Lung (tissue), 12 donors: ENCODE results near the gene PCSK6. TPM values are rescaled to one million over a fixed set of nuclear protein-coding genes. Genes with fewer than 3 reads are reported as not detected.

Experiments
- ATAC-seq: fragments of 200-7000 bp; cut with Tn5 transposase; one replicate; pipeline ENCODE4 v1.9.1; 2020; ENCODE audit warnings: moderate number of reproducible peaks; ENCODE audit not compliant: insufficient read depth, low FRiP score
- DNase-seq, 3 donors: peaks; one replicate each; pipeline ENCODE4 v3.0.0-alpha.2; 2013 to 2017
- H3K27ac ChIP-seq, 2 donors: one replicate each; pipeline ENCODE4 v1.5.1; 2013; ENCODE audit warnings: mild to moderate bottlenecking in 2 of 2, moderate library complexity in 2 of 2, control low read depth in 1 of 2, inconsistent platforms in 1 of 2, low read depth in 1 of 2, low read length in 1 of 2
- H3K27me3 ChIP-seq, 3 donors: one replicate each; pipeline ENCODE4 v1.5.1; 2013; ENCODE audit warnings: low read length in 2 of 3; ENCODE audit not compliant: control insufficient read depth in 3 of 3, insufficient read depth in 3 of 3
- H3K36me3 ChIP-seq, 4 donors: one replicate each; pipeline ENCODE4 v1.5.1; 2013; ENCODE audit warnings: low read length in 4 of 4, mild to moderate bottlenecking in 1 of 4, moderate library complexity in 1 of 4; ENCODE audit not compliant: control insufficient read depth in 4 of 4, insufficient read depth in 4 of 4
- H3K4me1 ChIP-seq, 5 donors: one replicate each; pipeline ENCODE4 v1.5.1; 2013; ENCODE audit warnings: low read length in 5 of 5, mild to moderate bottlenecking in 2 of 5, moderate library complexity in 1 of 5; ENCODE audit not compliant: control insufficient read depth in 5 of 5, insufficient read depth in 5 of 5
- H3K4me3 ChIP-seq: one replicate; pipeline ENCODE4 v1.5.1; 2013; ENCODE audit warnings: mild to moderate bottlenecking, control low read depth, moderate library complexity
- H3K9ac ChIP-seq, 2 donors: one replicate each; pipeline ENCODE4 v1.5.1; 2013; ENCODE audit warnings: low read length in 2 of 2, control low read depth in 1 of 2; ENCODE audit not compliant: insufficient read depth in 1 of 2
- H3K9me3 ChIP-seq, 4 donors: one replicate each; pipeline ENCODE4 v1.5.1; 2013; ENCODE audit warnings: low read length in 3 of 4, mild to moderate bottlenecking in 1 of 4, moderate library complexity in 1 of 4; ENCODE audit not compliant: control insufficient read depth in 4 of 4, insufficient read depth in 3 of 4
- WGBS, 2 donors: extraction: QIAGEN DNeasy Blood & Tissue Kit; methylation state at CpG; one replicate each; pipeline ENCODE4 v1.1.7; 2013; 5-methylcytosine and 5-hydroxymethylcytosine counted together
- polyA plus RNA-seq, 2 donors: library from polyadenylated mRNA; stranded (reverse); fragments of 200-250 nt; gene quantifications; one replicate each; pipeline ENCODE4 v1.2.1, GENCODE V29; 2013
- total RNA-seq, 2 donors: library from RNA; depleted of rRNA in 1 of 2; stranded (reverse); fragments of >200 nt in 1 of 2; gene quantifications; one replicate each; pipeline ENCODE4 v1.2.1, GENCODE V29; 2014 to 2021
- TF ChIP-seq, protein P1 (sequence below): IDR thresholded peaks from 2 replicates; pipeline ENCODE4 v1.5.1; 2012; ENCODE audit warnings: mild to moderate bottlenecking; ENCODE audit errors: control extremely low read depth, extremely low read depth
- donor health status: control.
- donor health status: control.
- donor health status: Bipolar disorder and iron deficiency.
- donor health status: healthy.
- donor health status: DM: yes; HTN: yes; CAD: no.

PCSK6 gene
- total and polyA plus RNA-seq, 4 donors, result 4.6 to 41.0 (median 8.4) TPM

DNA sequence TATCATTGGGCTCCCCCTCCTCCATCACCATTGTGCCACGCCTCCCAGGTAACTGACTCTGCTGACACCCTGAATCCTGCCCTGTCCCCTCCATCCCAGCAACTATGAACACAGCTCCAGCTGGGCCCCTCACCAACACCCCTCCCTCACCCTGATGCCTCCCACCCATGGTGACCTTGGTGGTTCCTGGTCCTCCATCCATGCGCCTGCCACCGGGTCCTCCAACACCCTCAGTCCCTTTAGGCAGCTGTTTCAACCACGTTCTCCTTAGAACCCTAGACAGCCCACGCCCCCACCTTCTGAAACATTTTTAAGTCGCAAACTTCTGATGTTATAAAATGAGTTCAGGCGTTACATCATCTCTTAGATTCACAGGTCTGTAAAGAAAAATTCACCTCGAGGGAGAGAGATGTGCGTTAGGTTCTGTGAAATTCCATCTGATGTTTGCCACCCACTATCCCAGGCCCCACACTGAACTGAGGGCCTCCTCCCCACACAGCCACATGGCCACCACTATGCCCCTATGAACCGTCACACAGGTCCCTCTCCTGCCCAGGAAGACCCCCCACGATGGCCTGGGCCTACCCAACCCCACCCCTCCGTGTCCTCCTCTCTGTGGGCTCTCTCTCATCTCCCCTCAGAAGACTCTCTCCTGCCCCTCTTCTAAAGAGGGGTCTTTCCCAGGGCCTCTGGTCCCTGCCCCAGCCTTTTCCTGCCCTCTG, 29.8 kb downstream of the PCSK6 start:
- WGBS, 2 donors, result 93 to 94% methylated on average over 12 of the region's 12 CpGs
- no peak overlapping the region for H3K9ac ChIP-seq
- no peak for DNase-seq
- H3K4me1 ChIP-seq, result peaks cover 3 to 16% (median 7%) of the 10 kb centered on the region in 5 donors
- no peak for ATAC-seq
- no peak overlapping the region for H3K4me3 ChIP-seq
- TF ChIP-seq, protein P1, sequence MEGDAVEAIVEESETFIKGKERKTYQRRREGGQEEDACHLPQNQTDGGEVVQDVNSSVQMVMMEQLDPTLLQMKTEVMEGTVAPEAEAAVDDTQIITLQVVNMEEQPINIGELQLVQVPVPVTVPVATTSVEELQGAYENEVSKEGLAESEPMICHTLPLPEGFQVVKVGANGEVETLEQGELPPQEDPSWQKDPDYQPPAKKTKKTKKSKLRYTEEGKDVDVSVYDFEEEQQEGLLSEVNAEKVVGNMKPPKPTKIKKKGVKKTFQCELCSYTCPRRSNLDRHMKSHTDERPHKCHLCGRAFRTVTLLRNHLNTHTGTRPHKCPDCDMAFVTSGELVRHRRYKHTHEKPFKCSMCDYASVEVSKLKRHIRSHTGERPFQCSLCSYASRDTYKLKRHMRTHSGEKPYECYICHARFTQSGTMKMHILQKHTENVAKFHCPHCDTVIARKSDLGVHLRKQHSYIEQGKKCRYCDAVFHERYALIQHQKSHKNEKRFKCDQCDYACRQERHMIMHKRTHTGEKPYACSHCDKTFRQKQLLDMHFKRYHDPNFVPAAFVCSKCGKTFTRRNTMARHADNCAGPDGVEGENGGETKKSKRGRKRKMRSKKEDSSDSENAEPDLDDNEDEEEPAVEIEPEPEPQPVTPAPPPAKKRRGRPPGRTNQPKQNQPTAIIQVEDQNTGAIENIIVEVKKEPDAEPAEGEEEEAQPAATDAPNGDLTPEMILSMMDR, result no peak
- peak overlapping the region in 1 of 2 donors; percentile 77 for H3K27ac ChIP-seq
- H3K9me3 ChIP-seq, result no peaks in the 10 kb centered on the region
- H3K36me3 ChIP-seq, result no peaks in the 10 kb centered on the region
- H3K27me3 ChIP-seq, result no peaks in the 10 kb centered on the region

DNA sequence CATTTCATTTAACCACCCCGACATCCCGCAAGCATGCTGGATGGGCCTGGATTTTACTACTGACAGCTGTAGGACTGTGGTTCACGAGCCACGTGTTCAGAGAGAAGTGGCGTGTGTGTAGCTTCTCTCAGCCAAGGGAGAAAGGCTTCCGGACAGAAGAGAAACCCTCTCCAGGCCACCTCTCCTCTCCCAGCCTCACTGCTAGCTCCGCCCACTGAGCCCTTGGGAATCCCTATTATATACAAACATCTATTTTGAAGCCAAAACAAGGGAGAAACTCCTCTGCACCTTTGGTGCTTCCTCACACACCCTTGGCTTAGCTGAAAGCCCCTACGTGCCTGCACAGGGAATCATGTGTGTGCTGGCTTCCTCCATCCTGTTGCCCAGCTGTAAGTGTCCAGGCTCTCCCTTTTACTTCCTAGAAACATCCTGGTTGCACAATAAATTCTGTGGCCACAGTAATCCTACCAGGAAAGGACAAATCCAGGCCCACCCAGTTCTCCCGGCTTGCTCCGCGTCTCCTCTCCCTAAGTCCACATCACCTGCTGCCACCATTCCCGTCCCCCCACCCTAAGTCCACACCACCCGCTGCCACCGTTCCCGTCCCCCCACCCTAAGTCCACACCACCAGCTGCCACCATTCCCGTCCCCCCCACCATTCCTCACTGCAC, 30.5 kb downstream of the PCSK6 start:
- TF ChIP-seq, protein P1, result no peak
- no peak overlapping the region for H3K9ac ChIP-seq
- H3K9me3 ChIP-seq, result no peaks in the 10 kb centered on the region
- H3K4me3 ChIP-seq, result no peak overlapping the region
- DNase-seq (peak in 2 of 3 donors; percentile 51 to 68), ATAC-seq (no peak)
- H3K27me3 ChIP-seq, result no peaks in the 10 kb centered on the region
- no peaks in the 10 kb centered on the region for H3K36me3 ChIP-seq
- peak overlapping the region; percentile 12 to 77 for H3K27ac ChIP-seq
- WGBS, 2 donors, result 66 to 72% methylated on average over 16 of the region's 16 CpGs
- peaks cover 3 to 16% (median 7%) of the 10 kb centered on the region in 5 donors for H3K4me1 ChIP-seq

DNA sequence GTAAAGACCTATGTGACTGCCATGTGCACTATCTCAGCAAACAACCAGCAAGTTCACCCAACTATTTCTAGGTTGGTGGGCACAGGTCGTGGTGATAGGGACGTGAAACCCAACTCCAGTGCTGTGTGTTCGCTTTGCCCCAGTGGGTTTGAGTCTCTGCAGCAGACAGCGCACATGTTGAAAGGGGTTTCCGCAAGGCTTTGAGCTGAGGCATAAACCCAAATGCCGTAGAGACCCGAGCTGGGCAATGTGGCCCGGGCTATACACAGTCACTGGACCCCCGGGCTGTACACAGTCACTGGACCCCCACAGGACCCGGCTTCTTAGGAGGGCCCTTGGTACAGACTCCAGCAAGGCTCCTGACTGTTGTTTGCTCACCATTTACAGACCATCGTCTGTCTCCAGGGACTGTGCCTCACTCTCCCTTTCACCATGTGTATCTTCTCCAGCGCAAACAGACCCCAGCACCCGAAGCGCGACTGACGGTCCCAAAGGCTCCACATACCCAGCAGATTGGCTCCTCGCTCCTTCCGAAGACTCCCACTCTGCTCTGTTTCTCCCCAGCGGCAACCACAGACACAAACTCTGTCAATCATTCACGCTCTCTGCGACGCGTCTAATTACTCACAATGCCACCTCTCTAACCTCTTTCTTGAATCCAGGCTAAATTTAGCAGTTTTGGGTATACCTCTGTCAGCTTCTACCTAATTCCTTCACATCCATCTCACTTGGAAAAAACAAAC, 31.2 kb downstream of the PCSK6 start:
- no peak for ATAC-seq
- DNase-seq, result no peak
- Histone ChIP-seq H3K9ac (no peak overlapping the region), H3K9me3 (no peaks in the 10 kb centered on the region), H3K36me3 (no peaks in the 10 kb centered on the region), H3K4me3 (no peak overlapping the region), H3K4me1 (peaks cover 7 to 16% (median 7%) of the 10 kb centered on the region in 5 donors), H3K27ac (peak overlapping the region; percentile 12 to 32), H3K27me3 (no peaks in the 10 kb centered on the region)
- WGBS, 2 donors, result 89 to 94% methylated on average over 23 of the region's 23 CpGs
- TF ChIP-seq, protein P1, result no peak
